GM12875 (cell line): ENCODE data around the gene ARHGEF17.

ENCODE experiments used
- H3K4me3 ChIP-seq: one replicate; pipeline ENCODE4 v1.5.1; 2011; ENCODE audit warnings: low read depth, low read length, control low read depth
- CTCF ChIP-seq: IDR thresholded peaks from 2 replicates; pipeline ENCODE4 v1.5.1; 2011; ENCODE audit warnings: low read depth, mild to moderate bottlenecking, control low read depth, inconsistent platforms, low read length, moderate library complexity, borderline replicate concordance; ENCODE audit not compliant: insufficient read depth

ARHGEF17 gene

GRCh38 chr11:73409431-73409830, 101.4 kb downstream of the ARHGEF17 start:
- H3K4me3 ChIP-seq = no peak overlapping the region
- TF ChIP-seq CTCF = no peak

- no peak overlapping the region for H3K4me3 ChIP-seq
- TF ChIP-seq CTCF = no peak
Measured at GRCh38 chr11:73410627-73411026, 102.6 kb downstream of the ARHGEF17 start.

- no peak overlapping the region for H3K4me3 ChIP-seq
- no peak for TF ChIP-seq CTCF
Measured at GRCh38 chr11:73411031-73411430, 103.0 kb downstream of the ARHGEF17 start.

GRCh38 chr11:73412308-73412707, 104.2 kb downstream of the ARHGEF17 start:
- H3K4me3 ChIP-seq = no peak overlapping the region
- TF ChIP-seq CTCF = no peak

- TF ChIP-seq CTCF = no peak
- H3K4me3 ChIP-seq = no peak overlapping the region
Measured at GRCh38 chr11:73413256-73413655, 105.2 kb downstream of the ARHGEF17 start.

- H3K4me3 ChIP-seq = no peak overlapping the region
- no peak for TF ChIP-seq CTCF
Measured at GRCh38 chr11:73414977-73415651, 107.0 kb downstream of the ARHGEF17 start.

GRCh38 chr11:73415854-73416615, 108.0 kb downstream of the ARHGEF17 start:
- H3K4me3 ChIP-seq = no peak overlapping the region
- no peak for TF ChIP-seq CTCF
